Tibial nerve (tissue), 4 donors: ENCODE data around the gene ARRB1.

Experiments used
- EP300 ChIP-seq, 2 donors: sonication (generic); formaldehyde crosslinking; IDR thresholded peaks; one replicate each; pipeline ENCODE4 v1.6.1; 2017; ENCODE audit warnings: antibody characterized with exemption in 2 of 2, mild to moderate bottlenecking in 1 of 2
- POLR2A ChIP-seq, 2 donors: fragments of 450-650 bp; IDR thresholded peaks; one replicate each; pipeline ENCODE4 v1.6.1; 2017; ENCODE audit warnings: antibody characterized with exemption in 2 of 2, mild to moderate bottlenecking in 2 of 2, moderate library complexity in 2 of 2
- TF ChIP-seq, protein P1 (sequence below), 5 experiments: fragments of 200-600 bp in 3 of 5; fragments of 450-650 bp in 2 of 5; sonication (generic) in 3 of 5; IDR thresholded peaks; one replicate each; pipeline ENCODE4 v1.5.1; 2016 to 2019; ENCODE audit warnings: antibody characterized with exemption in 5 of 5, mild to moderate bottlenecking in 3 of 5, moderate library complexity in 2 of 5

DNA sequence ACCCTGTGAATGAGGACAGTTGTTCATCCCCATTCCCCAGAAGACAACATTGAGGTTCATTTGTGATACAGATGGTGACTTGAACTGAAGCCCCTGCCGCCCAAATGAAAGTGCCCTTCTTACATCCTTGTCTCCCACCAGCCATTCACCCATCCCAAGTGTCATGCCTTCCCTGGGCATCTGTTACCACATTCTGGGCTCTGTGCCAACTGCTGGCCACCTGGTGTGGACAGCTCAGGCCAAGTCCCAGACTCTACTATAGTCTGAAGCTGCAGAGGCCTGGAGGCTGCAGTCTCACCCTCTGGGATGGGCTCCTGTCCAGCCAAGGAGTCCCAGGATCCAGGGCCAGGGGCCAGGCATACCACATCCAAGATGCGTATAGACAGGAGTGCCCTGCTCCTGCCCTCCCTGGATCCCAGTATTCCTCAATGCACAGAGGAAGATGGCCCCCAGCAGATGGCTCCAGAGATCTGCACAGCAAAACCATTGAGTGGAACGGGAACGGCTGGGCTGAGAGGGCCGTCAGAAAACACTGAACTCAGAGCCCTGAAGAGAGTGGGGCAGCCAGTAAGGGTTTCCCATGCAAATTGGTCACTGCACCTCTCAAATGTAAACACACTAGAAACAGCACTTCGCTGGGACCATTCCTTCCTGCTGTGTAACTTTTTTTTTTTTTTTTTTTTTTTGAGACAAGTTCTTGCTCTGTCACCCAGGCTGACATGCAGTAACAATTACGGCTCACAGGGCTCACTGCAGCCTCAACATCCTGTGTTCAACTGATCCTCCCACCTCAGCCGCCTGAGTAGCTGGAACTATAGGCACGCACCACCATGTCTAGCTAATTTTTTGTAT, 22.8 kb downstream of the ARRB1 start:
- TF ChIP-seq, protein P1, sequence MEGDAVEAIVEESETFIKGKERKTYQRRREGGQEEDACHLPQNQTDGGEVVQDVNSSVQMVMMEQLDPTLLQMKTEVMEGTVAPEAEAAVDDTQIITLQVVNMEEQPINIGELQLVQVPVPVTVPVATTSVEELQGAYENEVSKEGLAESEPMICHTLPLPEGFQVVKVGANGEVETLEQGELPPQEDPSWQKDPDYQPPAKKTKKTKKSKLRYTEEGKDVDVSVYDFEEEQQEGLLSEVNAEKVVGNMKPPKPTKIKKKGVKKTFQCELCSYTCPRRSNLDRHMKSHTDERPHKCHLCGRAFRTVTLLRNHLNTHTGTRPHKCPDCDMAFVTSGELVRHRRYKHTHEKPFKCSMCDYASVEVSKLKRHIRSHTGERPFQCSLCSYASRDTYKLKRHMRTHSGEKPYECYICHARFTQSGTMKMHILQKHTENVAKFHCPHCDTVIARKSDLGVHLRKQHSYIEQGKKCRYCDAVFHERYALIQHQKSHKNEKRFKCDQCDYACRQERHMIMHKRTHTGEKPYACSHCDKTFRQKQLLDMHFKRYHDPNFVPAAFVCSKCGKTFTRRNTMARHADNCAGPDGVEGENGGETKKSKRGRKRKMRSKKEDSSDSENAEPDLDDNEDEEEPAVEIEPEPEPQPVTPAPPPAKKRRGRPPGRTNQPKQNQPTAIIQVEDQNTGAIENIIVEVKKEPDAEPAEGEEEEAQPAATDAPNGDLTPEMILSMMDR (IDR thresholded peaks at IDR 0.05), result peak; percentile 49 to 78 (median 64)
- TF ChIP-seq POLR2A (IDR thresholded peaks at IDR 0.05) (no peak), EP300 (IDR thresholded peaks at IDR 0.05) (peak in 1 of 2 donors; percentile 21)
